Calu3 (cell line): ENCODE data around the gene ODAD3. TPM values are rescaled to one million over a fixed set of nuclear protein-coding genes. Genes with fewer than 3 reads are reported as not detected.
"Not testable (repeated sequence)": the region's sequence is repeated elsewhere in the genome, so short reads cannot be mapped to it uniquely, and the experiment has no call there.

Experiments used
- BruUV-seq: library from RNA; stranded (reverse); fragments of 400-500 nt; replicated peaks from 2 replicates; lab custom pipeline; 2021; lab: Mats Ljungman, UMichigan
- CTCF ChIA-PET: fragments of 300-600 bp; sonication (Branson Sonifier 250); formaldehyde crosslinking; loops from one replicate; lab custom pipeline; 2022; ENCODE audit warnings: antibody characterized with exemption; lab: Charles Lee
- DNase-seq: peaks from one replicate; pipeline ENCODE4 v3.0.0; 2022
- H3K27ac Mint-ChIP-seq: one replicate; pipeline ENCODE4 v1.8.0; 2022; ENCODE audit warnings: mixed read lengths; ENCODE audit not compliant: unreplicated experiment
- H3K27me3 Mint-ChIP-seq: one replicate; pipeline ENCODE4 v1.8.0; 2022; ENCODE audit warnings: mixed read lengths; ENCODE audit not compliant: unreplicated experiment
- H3K36me3 Mint-ChIP-seq: one replicate; pipeline ENCODE4 v1.8.0; 2022; ENCODE audit warnings: mild to moderate bottlenecking, moderate library complexity, mixed read lengths; ENCODE audit not compliant: insufficient read depth, unreplicated experiment
- H3K4me1 Mint-ChIP-seq: one replicate; pipeline ENCODE4 v1.8.0; 2022; ENCODE audit warnings: mild to moderate bottlenecking, low read depth, mixed read lengths; ENCODE audit not compliant: unreplicated experiment
- H3K4me3 Mint-ChIP-seq: one replicate; pipeline ENCODE4 v1.8.0; 2022; ENCODE audit warnings: mild to moderate bottlenecking, low read depth, moderate library complexity, mixed read lengths; ENCODE audit not compliant: unreplicated experiment
- H3K9me3 Mint-ChIP-seq: one replicate; pipeline ENCODE4 v1.8.0; 2022; ENCODE audit warnings: low read depth, mixed read lengths; ENCODE audit not compliant: unreplicated experiment
- CTCF ChIP-seq: fragments of 200-600 bp; IDR thresholded peaks from one replicate; pipeline ENCODE4 v1.8.0; 2022; ENCODE audit warnings: antibody characterized with exemption; ENCODE audit not compliant: unreplicated experiment
- intact Hi-C: fragments of 100-400 bp; cut with micrococcal nuclease; formaldehyde crosslinking; loops from one replicate; pipeline ENCODE4 v1.10.0; 2022; ENCODE audit not compliant: unreplicated experiment
- total RNA-seq: library from RNA; stranded (reverse); gene quantifications from 2 replicates; pipeline ENCODE4 v1.2.3, GENCODE V29; 2022

ODAD3 gene
- total RNA-seq, 1 experiment from 2014 or later, result not detected

GRCh38 chr19:11435833-11436313, 952 bp upstream of the ODAD3 start:
- H3K36me3 Mint-ChIP-seq, result peaks cover 38% of the 10 kb centered on the region
- DNase-seq, result peak; percentile 4
- peak overlapping the region; percentile 88 for H3K27ac Mint-ChIP-seq
- TF ChIP-seq CTCF, result no peak
- peak overlapping the region; percentile 91 for H3K4me3 Mint-ChIP-seq
- no peaks in the 10 kb centered on the region for H3K4me1 Mint-ChIP-seq
- CTCF ChIA-PET, result interaction anchor here (0.5 to 1.4 kb wide), 10 partner anchors 13 to 171 kb away, joined by 3 to 14 read pairs (median 4); partner anchors contain the start of genes CCDC159, EPOR, SWSAP1 and TMEM205
- no peaks in the 10 kb centered on the region for H3K9me3 Mint-ChIP-seq
- TSS peak; percentile 84 for BruUV-seq
- H3K27me3 Mint-ChIP-seq, result no peaks in the 10 kb centered on the region
- intact Hi-C loops, result no loop called here

GRCh38 chr19:11434703-11435056, 241 bp downstream of the ODAD3 start:
- Mint-ChIP-seq H3K27ac (peak overlapping the region; percentile 88), H3K4me1 (no peaks in the 10 kb centered on the region), H3K27me3 (no peaks in the 10 kb centered on the region), H3K4me3 (peak overlapping the region; percentile 91), H3K9me3 (no peaks in the 10 kb centered on the region), H3K36me3 (peaks cover 33% of the 10 kb centered on the region)
- no peak for TF ChIP-seq CTCF
- intact Hi-C loops, result no loop called here
- no peak for DNase-seq
- CTCF ChIA-PET, result interaction anchor here (1.0 to 1.4 kb wide), 9 partner anchors 12 to 170 kb away, joined by 3 to 14 read pairs (median 4); partner anchors contain the start of genes CCDC159, EPOR, SWSAP1 and TMEM205
- BruUV-seq, result no TSS peak

- CTCF ChIA-PET, H3K9me3 Mint-ChIP-seq, H3K4me1 Mint-ChIP-seq, H3K4me3 Mint-ChIP-seq, H3K27ac Mint-ChIP-seq, BruUV-seq, intact Hi-C loops, DNase-seq, H3K27me3 Mint-ChIP-seq: not testable (repeated sequence)
- peaks cover 33% of the 10 kb centered on the region for H3K36me3 Mint-ChIP-seq
Observed at GRCh38 chr19:11433526-11433925, 1.4 kb downstream of the ODAD3 start.

GRCh38 chr19:11426656-11427055, 8.3 kb downstream of the ODAD3 start:
- intact Hi-C loops, result no loop called here
- Mint-ChIP-seq H3K27me3 (peaks cover 16% of the 10 kb centered on the region), H3K9me3 (no peaks in the 10 kb centered on the region), H3K36me3 (peaks cover 7% of the 10 kb centered on the region), H3K4me1 (peaks cover 11% of the 10 kb centered on the region), H3K4me3 (no peak overlapping the region), H3K27ac (no peak overlapping the region)
- TF ChIP-seq CTCF, result no peak
- CTCF ChIA-PET, result no interaction called here
- BruUV-seq, result no TSS peak
- no peak for DNase-seq

GRCh38 chr19:11425719-11426457, 9.0 kb downstream of the ODAD3 start:
- no peak for TF ChIP-seq CTCF
- Mint-ChIP-seq H3K4me1 (peaks cover 11% of the 10 kb centered on the region), H3K4me3 (no peak overlapping the region), H3K36me3 (peaks cover 11% of the 10 kb centered on the region), H3K27ac (no peak overlapping the region), H3K9me3 (no peaks in the 10 kb centered on the region), H3K27me3 (peaks cover 16% of the 10 kb centered on the region)
- BruUV-seq, result no TSS peak
- CTCF ChIA-PET, result no interaction called here
- intact Hi-C loops, result no loop called here
- DNase-seq, result no peak
